Ovary (tissue), 9 donors: ENCODE data around the gene LRIG1. TPM values are rescaled to one million over a fixed set of nuclear protein-coding genes. Genes with fewer than 3 reads are reported as not detected.
A peak's percentile ranks its signal among the peaks of the same experiment; 100 is the strongest.

Source experiments
- DNase-seq, 5 donors: peaks; one replicate each; pipeline ENCODE4 v3.0.0-alpha.2; 2019 to 2020
- H3K27ac ChIP-seq, 2 donors: fragments of 200-600 bp; one replicate each; pipeline versions ENCODE4 v1.5.1 to v1.8.0; 2019 to 2022
- H3K27me3 ChIP-seq: fragments of 200-600 bp; one replicate; pipeline ENCODE4 v1.8.0; 2022
- H3K36me3 ChIP-seq: fragments of 200-600 bp; sonication (generic); one replicate; pipeline ENCODE4 v1.5.1; 2019
- H3K4me1 ChIP-seq: one replicate; pipeline ENCODE4 v1.8.1; 2013; ENCODE audit warnings: mild to moderate bottlenecking, moderate library complexity; ENCODE audit not compliant: insufficient read depth
- H3K4me3 ChIP-seq: fragments of 200-600 bp; sonication (generic); one replicate; pipeline ENCODE4 v1.5.1; 2017
- H3K9me3 ChIP-seq, 2 donors: fragments of 200-600 bp in 1 of 2; sonication (generic) in 1 of 2; one replicate each; pipeline versions ENCODE4 v1.5.1 to v1.8.1; 2013 to 2019; ENCODE audit warnings: mild to moderate bottlenecking in 1 of 2, moderate library complexity in 1 of 2
- EP300 ChIP-seq: sonication (generic); formaldehyde crosslinking; IDR thresholded peaks from one replicate; pipeline ENCODE4 v1.6.1; 2017; ENCODE audit warnings: antibody characterized with exemption
- POLR2A ChIP-seq: fragments of 450-650 bp; IDR thresholded peaks from one replicate; pipeline ENCODE4 v1.6.1; 2017; ENCODE audit warnings: antibody characterized with exemption, mild to moderate bottlenecking, moderate library complexity
- WGBS, 3 donors: extraction: QIAGEN DNeasy Blood & Tissue Kit in 1 of 3; methylation state at CpG; one replicate each; pipeline versions ENCODE4 v1.1.5 to v1.1.7; 2013 to 2017; 5-methylcytosine and 5-hydroxymethylcytosine counted together
- intact Hi-C, 4 donors: fragments of 100-400 bp; cut with DNase I; formaldehyde crosslinking; loops; one replicate each; pipeline versions ENCODE4 v1.11.0 to v1.15.1; 2022 to 2023
- polyA plus RNA-seq, 2 donors: library from polyadenylated mRNA; stranded (reverse); fragments of 200-250 nt in 1 of 2; fragments of 350-450 nt in 1 of 2; fragmentation: Illumina TruSeq in 1 of 2; extraction: RNeasy Lipid Tissue Mini Kit (QIAGEN cat#74804) in 1 of 2; gene quantifications; one replicate each; pipeline ENCODE4 v1.2.3, GENCODE V29; 2013 to 2014
- total RNA-seq, 7 donors: library from RNA; depleted of rRNA in 2 of 7; stranded (reverse); fragments of >200 nt in 2 of 7; fragmentation: NEBNext Ultra II Directional in 3 of 7; extraction: Animal tissue kit (Norgen Biotek cat#: 25700) in 3 of 7; gene quantifications; one replicate each; pipeline versions ENCODE4 v1.1.0 to v1.2.4, GENCODE V29; 2016 to 2023
- TF ChIP-seq, protein P1 (sequence below), 3 donors: fragments of 450-650 bp in 2 of 3; fragments of 200-600 bp in 1 of 3; IDR thresholded peaks; one replicate each; pipeline versions ENCODE4 v1.5.1 to v1.8.0; 2016 to 2022; ENCODE audit warnings: antibody characterized with exemption in 3 of 3, mild to moderate bottlenecking in 1 of 3
- donor health status: DM: no; HTN: no; CAD: no; lungs with moderate emphysema.
- donor health status: DM: no; HTN: no; CAD: no.
- donor health status: Bipolar disorder and iron deficiency.
- donor health status: DM: yes; HTN: yes; CAD: no.
- donor health status: DM: no; HTN: no; CAD: no.
- donor health status: DM: yes; HTN: yes; CAD: no.

The LRIG1 gene
- total and polyA plus RNA-seq, 9 donors = 29.1 to 64.8 (median 42.6) TPM

DNA sequence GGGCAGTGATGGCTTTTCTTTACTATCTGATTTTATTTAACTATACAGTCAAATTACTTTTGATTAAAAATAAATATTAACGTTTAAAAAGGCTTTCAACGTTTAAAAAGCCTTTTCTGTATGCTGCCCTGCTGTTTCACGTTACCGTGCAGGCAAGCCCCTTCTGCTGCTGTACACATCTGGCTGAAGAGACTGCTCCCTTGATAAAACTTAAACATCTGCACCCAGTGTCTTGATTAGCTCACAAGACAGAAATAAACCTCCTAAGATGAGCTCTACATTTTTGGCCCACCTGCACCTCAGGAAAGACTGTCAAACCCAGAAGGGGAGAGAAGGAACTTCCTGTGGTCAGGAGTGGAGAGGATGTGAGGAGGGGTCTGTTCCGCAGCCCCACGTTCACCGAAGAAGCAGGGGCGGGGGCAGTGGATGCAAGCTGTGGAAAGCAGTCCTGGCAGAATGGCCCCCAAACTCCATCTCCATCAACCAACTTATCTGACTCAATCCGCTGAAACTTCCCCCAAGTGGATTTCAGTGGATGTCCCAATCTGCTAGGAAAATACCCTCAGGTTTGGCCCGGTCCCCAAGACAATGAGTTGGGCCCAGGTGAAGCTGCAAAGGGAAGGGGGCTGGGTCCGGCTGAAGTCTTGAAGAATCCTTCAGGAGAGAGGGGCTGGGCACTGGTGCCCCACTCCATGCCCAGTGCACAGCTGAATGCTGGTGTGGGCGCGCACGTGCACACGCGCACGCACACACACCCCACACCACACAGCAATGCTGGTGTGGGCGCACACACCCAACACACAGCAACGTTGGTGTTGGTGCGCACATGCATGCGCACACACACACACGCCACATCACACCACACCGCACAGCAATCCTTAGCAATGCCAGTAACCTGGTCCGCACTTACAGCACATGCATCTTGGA is 88.6 kb downstream of the LRIG1 start:
- DNase-seq = peak in 1 of 5 donors; percentile 11
- Histone ChIP-seq H3K27ac (no peak overlapping the region), H3K36me3 (no peaks in the 10 kb centered on the region), H3K9me3 (no peaks in the 10 kb centered on the region), H3K27me3 (no peaks in the 10 kb centered on the region), H3K4me3 (no peak overlapping the region), H3K4me1 (peaks cover 20% of the 10 kb centered on the region)
- TF ChIP-seq POLR2A = no peak
- TF ChIP-seq EP300 = no peak
- TF ChIP-seq, protein P1, sequence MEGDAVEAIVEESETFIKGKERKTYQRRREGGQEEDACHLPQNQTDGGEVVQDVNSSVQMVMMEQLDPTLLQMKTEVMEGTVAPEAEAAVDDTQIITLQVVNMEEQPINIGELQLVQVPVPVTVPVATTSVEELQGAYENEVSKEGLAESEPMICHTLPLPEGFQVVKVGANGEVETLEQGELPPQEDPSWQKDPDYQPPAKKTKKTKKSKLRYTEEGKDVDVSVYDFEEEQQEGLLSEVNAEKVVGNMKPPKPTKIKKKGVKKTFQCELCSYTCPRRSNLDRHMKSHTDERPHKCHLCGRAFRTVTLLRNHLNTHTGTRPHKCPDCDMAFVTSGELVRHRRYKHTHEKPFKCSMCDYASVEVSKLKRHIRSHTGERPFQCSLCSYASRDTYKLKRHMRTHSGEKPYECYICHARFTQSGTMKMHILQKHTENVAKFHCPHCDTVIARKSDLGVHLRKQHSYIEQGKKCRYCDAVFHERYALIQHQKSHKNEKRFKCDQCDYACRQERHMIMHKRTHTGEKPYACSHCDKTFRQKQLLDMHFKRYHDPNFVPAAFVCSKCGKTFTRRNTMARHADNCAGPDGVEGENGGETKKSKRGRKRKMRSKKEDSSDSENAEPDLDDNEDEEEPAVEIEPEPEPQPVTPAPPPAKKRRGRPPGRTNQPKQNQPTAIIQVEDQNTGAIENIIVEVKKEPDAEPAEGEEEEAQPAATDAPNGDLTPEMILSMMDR (IDR thresholded peaks at IDR 0.05) = no peak
- WGBS, 3 donors = 83 to 85% (median 83%) methylated on average over 24 of the region's 24 CpGs
- intact Hi-C loops = loop anchor here in 1 of 4 donors (10.0 kb wide), 1 partner anchor 83 kb away; no protein-coding TSS in a partner anchor

DNA sequence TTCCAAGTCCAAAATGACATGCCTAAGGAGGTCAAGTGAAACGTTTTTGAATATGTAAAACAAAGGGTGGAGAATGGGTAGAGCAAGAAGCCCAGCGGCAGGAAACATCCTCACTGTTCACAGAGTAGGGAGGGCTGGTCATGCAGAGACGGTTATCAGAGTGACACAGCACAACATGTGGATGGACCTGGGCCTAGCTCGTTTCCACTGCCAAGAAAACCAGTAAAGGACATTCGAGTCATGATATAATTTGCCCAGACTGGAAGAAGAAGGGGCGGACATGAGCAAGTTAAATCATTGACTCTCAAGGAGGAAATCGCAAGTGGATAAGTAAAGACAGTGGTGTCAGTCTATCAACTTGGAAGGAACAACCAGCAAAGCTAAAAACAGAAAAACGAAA is 89.3 kb downstream of the LRIG1 start:
- 45 to 59% (median 56%) methylated on average over 8 of the region's 8 CpGs for WGBS, 3 donors
- peak in 1 of 5 donors; percentile 20 for DNase-seq
- H3K4me1 ChIP-seq = peaks cover 18% of the 10 kb centered on the region

DNA sequence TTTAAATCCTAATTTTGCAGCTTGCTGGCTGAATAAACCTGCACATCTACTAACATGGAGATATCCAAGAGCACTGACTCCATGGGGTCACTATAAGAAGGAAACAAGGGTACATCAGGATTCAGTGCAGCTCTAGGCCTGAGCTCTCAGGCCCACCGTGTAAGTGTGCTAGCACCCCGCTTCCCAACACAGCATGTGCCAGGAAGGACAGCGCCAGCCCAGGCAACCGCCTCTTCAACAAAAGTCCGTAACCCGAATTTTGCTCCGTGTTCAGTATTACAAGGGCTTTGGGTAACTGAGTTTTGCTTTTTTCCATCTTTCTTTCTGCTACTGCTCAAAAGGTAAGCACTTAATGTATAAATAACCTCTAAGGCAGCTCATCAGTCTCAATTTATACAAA is 89.8 kb downstream of the LRIG1 start:
- Histone ChIP-seq H3K4me3 (no peak overlapping the region), H3K9me3 (no peaks in the 10 kb centered on the region), H3K27me3 (no peaks in the 10 kb centered on the region), H3K36me3 (no peaks in the 10 kb centered on the region), H3K27ac (no peak overlapping the region), H3K4me1 (peaks cover 15% of the 10 kb centered on the region)
- intact Hi-C loops = loop anchor here in 1 of 4 donors (10.0 kb wide), 1 partner anchor 84 kb away; no protein-coding TSS in a partner anchor
- TF ChIP-seq EP300 = no peak
- TF ChIP-seq, protein P1 (IDR thresholded peaks at IDR 0.05) = no peak
- no peak for TF ChIP-seq POLR2A
- DNase-seq = peak in 1 of 5 donors; percentile 8
- WGBS, 3 donors = 94 to 97% (median 96%) methylated on average over 7 of the region's 7 CpGs

More for the DNA sequence above, 89.3 kb downstream of the LRIG1 start:
- intact Hi-C loops = loop anchor here in 1 of 4 donors (10.0 kb wide), 1 partner anchor 83 kb away; no protein-coding TSS in a partner anchor
- no peak overlapping the region for H3K27ac ChIP-seq
- H3K36me3 ChIP-seq = no peaks in the 10 kb centered on the region
- TF ChIP-seq POLR2A (no peak), EP300 (no peak)
- TF ChIP-seq, protein P1 (IDR thresholded peaks at IDR 0.05) = no peak
- no peak overlapping the region for H3K4me3 ChIP-seq
- no peaks in the 10 kb centered on the region for H3K9me3 ChIP-seq
- no peaks in the 10 kb centered on the region for H3K27me3 ChIP-seq

DNA sequence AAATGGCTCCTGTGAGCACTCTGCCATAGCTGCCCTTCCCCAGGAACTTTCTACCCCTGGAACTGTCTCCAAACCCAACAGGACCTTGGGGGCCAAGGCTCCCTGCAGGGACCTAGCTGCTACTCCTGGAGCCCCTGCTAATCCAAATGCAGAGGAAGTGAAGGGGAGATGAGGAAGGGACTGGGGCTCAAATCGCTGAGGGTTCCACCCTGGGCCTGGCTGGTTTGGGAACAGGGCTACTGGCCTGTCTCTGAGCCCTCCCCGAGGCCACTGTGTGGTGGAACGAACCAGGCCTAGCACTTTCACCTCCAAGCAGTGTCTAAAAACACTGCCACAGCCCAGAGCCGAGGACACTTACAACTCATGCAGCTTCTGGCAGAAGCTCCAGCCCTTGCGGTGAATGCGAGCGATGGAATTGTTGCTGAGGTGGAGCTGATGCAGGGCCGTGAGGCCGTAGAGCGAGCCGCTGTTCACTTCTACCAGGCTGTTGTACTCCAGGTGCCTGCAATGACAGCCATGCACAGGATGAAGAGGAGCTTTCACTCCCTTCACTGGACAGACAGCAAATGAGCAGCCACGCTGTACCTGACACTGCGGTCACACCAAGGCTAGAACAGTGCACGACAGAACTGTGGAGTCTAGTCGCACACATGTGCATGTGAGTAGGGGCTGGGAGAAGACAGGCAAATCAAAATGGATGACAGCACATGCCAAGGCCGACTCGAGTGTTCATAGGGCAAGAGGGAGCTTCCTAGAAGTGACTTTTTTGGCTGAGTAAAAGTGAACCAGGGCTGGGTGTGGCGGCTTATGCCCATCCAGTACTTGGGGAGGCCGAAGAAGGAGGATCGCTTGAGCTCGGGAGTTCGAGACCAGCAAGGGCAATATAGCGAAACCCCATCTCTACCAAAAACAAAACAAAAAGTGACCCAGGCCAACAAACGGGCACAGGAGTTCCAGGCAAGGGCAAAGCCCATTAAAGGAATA is 90.8 kb downstream of the LRIG1 start:
- TF ChIP-seq, protein P1 (IDR thresholded peaks at IDR 0.05) = no peak
- TF ChIP-seq EP300 (no peak), POLR2A (no peak)
- H3K4me1 ChIP-seq = peaks cover 10% of the 10 kb centered on the region
- H3K9me3 ChIP-seq = no peaks in the 10 kb centered on the region
- peak in 1 of 5 donors; percentile 8 for DNase-seq
- intact Hi-C loops = loop anchor here (2.0 to 10.0 kb wide), 6 partner anchors 67 to 407 kb away; no protein-coding TSS in a partner anchor
- no peaks in the 10 kb centered on the region for H3K27me3 ChIP-seq
- WGBS, 3 donors = 96 to 97% (median 97%) methylated on average over 23 to 24 of the region's 24 CpGs
- no peaks in the 10 kb centered on the region for H3K36me3 ChIP-seq
- H3K4me3 ChIP-seq = no peak overlapping the region
- no peak overlapping the region for H3K27ac ChIP-seq
